Adrenal gland (tissue), 19 donors: ENCODE results near the gene PITX3. TPM values are rescaled to one million over a fixed set of nuclear protein-coding genes. Genes with fewer than 3 reads are reported as not detected.

ENCODE experiments used
- DNase-seq, 7 donors: peaks; one replicate each; pipeline ENCODE4 v3.0.0-alpha.2; 2019 to 2020
- H3K27ac ChIP-seq, 5 donors: fragments of 200-600 bp; sonication (generic) in 4 of 5; 1 replicate in 3 of 5; 2 replicates in 2 of 5; pipeline versions ENCODE4 v1.5.1 to v1.8.0; 2016 to 2020; ENCODE audit warnings: mild to moderate bottlenecking in 1 of 5
- H3K27me3 ChIP-seq: fragments of 200-600 bp; 2 replicates; pipeline ENCODE4 v1.8.0; 2021
- H3K36me3 ChIP-seq, 2 donors: fragments of 200-600 bp; replicated peaks in 1 of 2; 1 replicate in 1 of 2; 2 replicates in 1 of 2; pipeline versions ENCODE4 v1.5.1 to v1.8.0; 2018 to 2022
- H3K4me1 ChIP-seq, 2 donors: fragments of 200-600 bp; replicated peaks in 1 of 2; 1 replicate in 1 of 2; 2 replicates in 1 of 2; pipeline versions ENCODE4 v1.5.1 to v1.8.0; 2018 to 2021
- H3K4me3 ChIP-seq, 4 donors: fragments of 200-600 bp; sonication (generic) in 3 of 4; one replicate each; pipeline ENCODE4 v1.5.1; 2016 to 2018
- H3K9me3 ChIP-seq, 3 donors: fragments of 200-600 bp; sonication (generic) in 1 of 3; replicated peaks in 1 of 3; 1 replicate in 2 of 3; 2 replicates in 1 of 3; pipeline versions ENCODE4 v1.5.1 to v1.8.0; 2016 to 2021
- POLR2A ChIP-seq, 2 donors: fragments of 450-650 bp; IDR thresholded peaks; one replicate each; pipeline ENCODE4 v1.6.1; 2017; ENCODE audit warnings: antibody characterized with exemption in 2 of 2, mild to moderate bottlenecking in 2 of 2, moderate library complexity in 1 of 2
- WGBS, 4 donors: extraction: QIAGEN DNeasy Blood & Tissue Kit in 2 of 4; methylation state at CpG; one replicate each; pipeline versions ENCODE4 v1.1.5 to v1.1.7; 2013 to 2017; 5-methylcytosine and 5-hydroxymethylcytosine counted together
- intact Hi-C, 2 donors: fragments of 100-400 bp; cut with DNase I; formaldehyde crosslinking; loops; one replicate each; pipeline versions ENCODE4 v1.14.1 to v1.15.0; 2022 to 2023
- long read RNA-seq, 10 donors: library from polyadenylated mRNA in 3 of 10; unstranded in 2 of 10; stranded (forward) in 1 of 10; transcript quantifications; one replicate each; pipeline ENCODE4 v2.0.0 and lab custom pipeline, GENCODE V29; 2021 to 2026
- polyA plus RNA-seq, 3 donors: library from polyadenylated mRNA; stranded (reverse); fragments of 200-250 nt in 2 of 3; fragments of 350-450 nt in 1 of 3; fragmentation: Illumina TruSeq in 1 of 3; extraction: RNeasy Lipid Tissue Mini Kit (QIAGEN cat#74804) in 1 of 3; gene quantifications; one replicate each; pipeline ENCODE4 v1.2.3, GENCODE V29; 2013 to 2014
- total RNA-seq, 9 donors: library from RNA; depleted of rRNA in 4 of 9; stranded (reverse); fragments of >200 nt in 4 of 9; fragments of 120-200 nt in 1 of 9; fragmentation: NEBNext Ultra II Directional in 1 of 9; extraction: Animal tissue kit (Norgen Biotek cat#: 25700) in 1 of 9; gene quantifications; one replicate each; pipeline versions ENCODE4 v1.1.0 to v1.2.4, GENCODE V29; 2013 to 2023
- TF ChIP-seq, protein P1 (sequence below), 6 experiments: fragments of 450-650 bp in 4 of 6; fragments of 200-600 bp in 2 of 6; sonication (generic) in 1 of 6; IDR thresholded peaks; 1 replicate in 5 of 6; 2 replicates in 1 of 6; pipeline versions ENCODE4 v1.5.1 to v1.8.0; 2016 to 2021; ENCODE audit warnings: antibody characterized with exemption in 6 of 6, mild to moderate bottlenecking in 2 of 6, moderate library complexity in 1 of 6
- donor health status: healthy with polysubstance abuse.
- donor health status: Bipolar disorder and iron deficiency.
- donor health status: DM: yes; HTN: yes; CAD: no.
- donor health status: DM: no; HTN: no; CAD: no.
- donor health status: DM: no; HTN: no; CAD: no.
- donor health status: DM: yes; HTN: yes; CAD: no.

Gene PITX3
- total RNA-seq (1 to 10 TPM in 1 of 9 donors, under 1 TPM in 1, not detected in 7; 0.69 to 5.2 TPM), polyA plus RNA-seq (not detected)
- long read RNA-seq, donor 1 = 0 reads
- long read RNA-seq, donor 2 = 0 reads
- long read RNA-seq, donor 3, partial matches to known transcripts = 0 of 1 reads
- long read RNA-seq, donor 3, other reads (novel, unspliced or antisense) = 0 of 1 reads
- long read RNA-seq, donor 4 = 0 reads
- long read RNA-seq, donor 5 = 0 reads
- long read RNA-seq, donor 6 = 0 reads
- long read RNA-seq, donor 7 = 0 reads
- long read RNA-seq, donor 8 = 0 reads
- long read RNA-seq, donor 9, partial matches to known transcripts = 49 of 49 reads
- long read RNA-seq, donor 9, other reads (novel, unspliced or antisense) = 0 of 49 reads
- long read RNA-seq, donor 10 = 0 reads

DNA sequence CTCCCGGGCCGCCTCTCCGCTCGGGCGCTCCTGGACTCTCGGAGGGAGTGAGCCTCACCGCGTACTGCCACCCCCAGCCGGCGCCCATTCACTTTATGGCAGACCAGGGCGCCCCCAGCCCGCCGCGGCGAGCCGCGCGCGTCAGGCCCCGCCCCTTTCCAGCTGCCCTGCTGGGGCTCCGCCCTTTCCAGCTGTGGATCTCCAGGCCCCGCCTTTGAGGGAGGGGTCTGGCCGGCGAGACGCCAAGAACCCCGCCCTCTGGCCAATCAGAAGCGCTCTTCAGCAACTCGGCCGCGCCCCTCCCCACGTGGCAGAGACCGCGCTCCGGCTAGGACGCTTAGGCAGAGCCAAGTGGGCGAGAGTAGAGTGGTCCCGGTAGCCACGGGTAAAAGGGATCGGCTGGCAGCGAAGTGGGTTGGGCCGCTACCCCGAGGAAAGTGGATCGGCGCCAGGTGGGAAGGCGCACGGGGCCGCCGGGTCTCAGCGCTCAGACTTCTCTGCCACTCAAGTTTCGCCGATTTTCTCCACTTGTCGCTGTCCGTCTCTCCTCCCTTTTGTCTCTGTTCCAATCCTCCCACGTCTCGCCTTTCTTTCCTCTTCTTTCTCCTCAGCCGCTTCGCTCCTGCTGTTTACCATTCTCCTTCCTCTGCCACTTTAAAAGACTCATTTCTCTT is at the start of gene PITX3:
PITX3 (minus strand) TSS at position 69 of the 674 bp plus-strand sequence. CDS start 9,432 bp downstream, outside the sequence.
- H3K36me3 ChIP-seq = no peaks in the 10 kb centered on the region
- no peak within 1 kb of the TSS for H3K27ac ChIP-seq
- H3K9me3 ChIP-seq = no peaks in the 10 kb centered on the region
- 1% methylated on average over 13 to 57 of the region's 57 CpGs for WGBS, 4 donors
- H3K27me3 ChIP-seq = no peaks in the 10 kb centered on the region
- intact Hi-C loops = no loop called here
- H3K4me3 ChIP-seq = peak within 1 kb of the TSS in 3 of 4 donors; percentile 16 to 72 (median 24)
- TF ChIP-seq, protein P1, sequence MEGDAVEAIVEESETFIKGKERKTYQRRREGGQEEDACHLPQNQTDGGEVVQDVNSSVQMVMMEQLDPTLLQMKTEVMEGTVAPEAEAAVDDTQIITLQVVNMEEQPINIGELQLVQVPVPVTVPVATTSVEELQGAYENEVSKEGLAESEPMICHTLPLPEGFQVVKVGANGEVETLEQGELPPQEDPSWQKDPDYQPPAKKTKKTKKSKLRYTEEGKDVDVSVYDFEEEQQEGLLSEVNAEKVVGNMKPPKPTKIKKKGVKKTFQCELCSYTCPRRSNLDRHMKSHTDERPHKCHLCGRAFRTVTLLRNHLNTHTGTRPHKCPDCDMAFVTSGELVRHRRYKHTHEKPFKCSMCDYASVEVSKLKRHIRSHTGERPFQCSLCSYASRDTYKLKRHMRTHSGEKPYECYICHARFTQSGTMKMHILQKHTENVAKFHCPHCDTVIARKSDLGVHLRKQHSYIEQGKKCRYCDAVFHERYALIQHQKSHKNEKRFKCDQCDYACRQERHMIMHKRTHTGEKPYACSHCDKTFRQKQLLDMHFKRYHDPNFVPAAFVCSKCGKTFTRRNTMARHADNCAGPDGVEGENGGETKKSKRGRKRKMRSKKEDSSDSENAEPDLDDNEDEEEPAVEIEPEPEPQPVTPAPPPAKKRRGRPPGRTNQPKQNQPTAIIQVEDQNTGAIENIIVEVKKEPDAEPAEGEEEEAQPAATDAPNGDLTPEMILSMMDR (IDR thresholded peaks at IDR 0.05) = no peak
- no peak for TF ChIP-seq POLR2A (IDR thresholded peaks at IDR 0.05)
- peak; percentile 89 to 96 (median 93) for DNase-seq
- peaks cover 6 to 28% of the 10 kb centered on the region in 2 donors for H3K4me1 ChIP-seq

DNA sequence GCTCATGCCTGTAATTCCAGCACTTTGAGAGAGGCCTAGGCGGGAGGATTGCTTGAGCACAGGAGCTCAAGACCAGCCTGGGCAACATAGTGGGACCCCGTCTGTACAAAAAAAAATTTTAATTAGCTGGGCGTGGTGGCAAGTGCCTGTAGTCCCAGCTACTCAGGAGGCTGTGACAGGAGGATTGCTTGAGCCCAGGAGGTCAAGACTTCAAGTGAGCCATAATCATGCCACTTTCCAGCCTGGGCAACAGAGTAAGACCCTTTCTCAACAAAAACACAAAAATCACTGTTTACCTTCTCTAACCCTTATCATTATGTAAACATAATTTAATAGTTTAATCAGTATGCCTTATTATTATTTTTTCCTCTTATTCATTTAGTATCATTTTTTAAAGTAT is 48.5 kb upstream of the PITX3 start:
- no peak overlapping the region for H3K27ac ChIP-seq
- H3K9me3 ChIP-seq = no peaks in the 10 kb centered on the region
- H3K4me1 ChIP-seq = peaks cover 17 to 20% of the 10 kb centered on the region in 2 donors
- no peak overlapping the region for H3K4me3 ChIP-seq
- DNase-seq = no peak
- H3K36me3 ChIP-seq = no peaks in the 10 kb centered on the region
- 84 to 96% (median 94%) methylated on average over 3 of the region's 3 CpGs for WGBS, 4 donors
- H3K27me3 ChIP-seq = no peaks in the 10 kb centered on the region
- TF ChIP-seq, protein P1 (IDR thresholded peaks at IDR 0.05) = no peak
- no peak for TF ChIP-seq POLR2A (IDR thresholded peaks at IDR 0.05)
- intact Hi-C loops = no loop called here

DNA sequence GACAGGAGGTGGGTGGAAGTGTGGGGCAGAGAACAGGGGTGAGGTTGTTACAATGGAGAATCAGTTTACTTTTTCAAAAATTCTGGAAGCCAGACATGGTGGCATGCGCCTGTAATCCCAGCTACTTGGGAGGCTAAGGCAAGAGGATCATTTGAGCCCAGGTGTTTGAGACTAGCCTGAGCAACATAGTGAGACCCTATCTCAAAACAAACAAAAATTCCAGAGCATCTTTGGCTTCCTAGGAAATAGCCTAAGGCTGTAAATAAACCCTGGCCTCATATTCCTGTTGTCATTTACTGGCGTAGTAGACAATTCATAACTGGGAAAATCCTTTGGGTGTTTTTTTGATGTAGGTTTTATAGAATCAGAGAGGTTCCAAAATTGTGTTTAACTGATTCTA is 48.0 kb upstream of the PITX3 start:
- no peak for DNase-seq
- intact Hi-C loops = no loop called here
- TF ChIP-seq, protein P1 (IDR thresholded peaks at IDR 0.05) = no peak
- TF ChIP-seq POLR2A (IDR thresholded peaks at IDR 0.05) = no peak
- Histone ChIP-seq H3K36me3 (no peaks in the 10 kb centered on the region), H3K27ac (no peak overlapping the region), H3K4me3 (no peak overlapping the region), H3K27me3 (no peaks in the 10 kb centered on the region), H3K9me3 (no peaks in the 10 kb centered on the region), H3K4me1 (peaks cover 17 to 20% of the 10 kb centered on the region in 2 donors)
- WGBS, 4 donors = 98 to 100% (median 99%) methylated on average over 2 of the region's 2 CpGs

DNA sequence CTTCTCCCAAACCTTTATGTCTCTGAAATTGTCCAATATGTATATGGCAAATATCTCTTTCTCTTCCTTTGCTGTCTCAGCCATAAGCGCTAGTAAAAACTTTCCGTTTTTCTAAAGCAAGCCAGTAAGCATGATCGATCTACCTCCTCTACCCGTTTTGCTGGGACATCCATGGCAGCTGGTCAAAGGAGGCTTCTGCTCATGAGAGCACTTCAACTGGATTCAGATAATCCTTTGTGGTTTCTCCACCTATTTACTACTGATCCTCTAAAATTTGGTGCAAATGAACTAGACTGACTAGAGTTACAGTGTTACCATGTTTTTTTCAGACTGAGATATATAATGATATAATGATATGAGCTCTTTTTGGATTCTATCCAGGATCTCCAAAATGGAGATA is 46.7 kb upstream of the PITX3 start:
- Histone ChIP-seq H3K27ac (no peak overlapping the region), H3K4me3 (no peak overlapping the region), H3K36me3 (no peaks in the 10 kb centered on the region), H3K9me3 (no peaks in the 10 kb centered on the region), H3K4me1 (peaks cover 17 to 20% of the 10 kb centered on the region in 2 donors), H3K27me3 (no peaks in the 10 kb centered on the region)
- no peak for DNase-seq
- no peak for TF ChIP-seq POLR2A (IDR thresholded peaks at IDR 0.05)
- TF ChIP-seq, protein P1 (IDR thresholded peaks at IDR 0.05) = no peak
- WGBS, 4 donors = 92 to 98% (median 95%) methylated on average over 4 of the region's 4 CpGs
- intact Hi-C loops = no loop called here
